ENCODE results near the gene AP3B1. TPM values are rescaled to one million over a fixed set of nuclear protein-coding genes. Genes with fewer than 3 reads are reported as not detected.
A peak's percentile ranks its signal among the peaks of the same experiment; 100 is the strongest.

Gene AP3B1
- total and polyA plus RNA-seq, 2 donors (not counting 1 experiment from before 2014, with no cell fraction given) = 50.5 to 66.9 TPM

DNA sequence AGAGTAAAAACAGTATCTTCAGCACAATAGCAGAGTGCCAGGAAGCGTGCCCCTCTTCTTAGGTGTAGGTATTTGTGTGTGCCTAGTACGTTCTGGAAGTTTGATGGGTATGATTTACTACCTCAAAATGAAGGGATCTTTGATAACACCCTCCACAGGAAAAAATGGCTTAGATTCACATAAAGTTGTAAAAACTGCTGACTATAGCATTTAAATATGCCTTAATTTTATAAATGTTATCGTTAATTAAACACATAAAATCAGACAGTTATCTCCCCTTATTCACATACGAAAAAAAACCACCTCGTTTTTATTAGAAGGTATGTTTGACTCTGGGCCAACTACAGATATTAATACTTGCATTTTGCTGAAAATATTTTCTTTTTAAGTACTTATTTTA lies 274.8 kb downstream of the AP3B1 start:
- Histone ChIP-seq H4K20me1 (ENCODE audit: control insufficient read depth, extremely low read depth, insufficient read depth, low read length) (no peaks in the 10 kb centered on the region), H3K4me2 (ENCODE audit: extremely low read depth, insufficient read depth, low read length) (no peak overlapping the region), H3K27ac (ENCODE audit: insufficient read depth, low read length) (no peak overlapping the region), H3K27me3 (ENCODE audit: control insufficient read depth, insufficient read depth, low read length) (no peaks in the 10 kb centered on the region), H3K9me3 (ENCODE audit: control insufficient read depth, insufficient read depth, low read depth, low read length) (no peaks in the 10 kb centered on the region), H3K9ac (ENCODE audit: insufficient read depth, low read length) (no peak overlapping the region), H3K4me3 (replicated peaks in 1 of 4; ENCODE audit: control extremely low read depth in 1 of 4, insufficient read depth in 1 of 4, low read depth in 3 of 4, low read length in 4 of 4) (no peak overlapping the region), H2AFZ (ENCODE audit: low read length) (no peak overlapping the region), H3K36me3 (ENCODE audit: control insufficient read depth, insufficient read depth, low read length) (no peaks in the 10 kb centered on the region), H3K79me2 (ENCODE audit: control insufficient read depth, insufficient read depth, low read length) (no peaks in the 10 kb centered on the region), H3K4me1 (ENCODE audit: control insufficient read depth, extremely low read depth, insufficient read depth, low read length) (no peaks in the 10 kb centered on the region)
- TF ChIP-seq, protein P1, sequence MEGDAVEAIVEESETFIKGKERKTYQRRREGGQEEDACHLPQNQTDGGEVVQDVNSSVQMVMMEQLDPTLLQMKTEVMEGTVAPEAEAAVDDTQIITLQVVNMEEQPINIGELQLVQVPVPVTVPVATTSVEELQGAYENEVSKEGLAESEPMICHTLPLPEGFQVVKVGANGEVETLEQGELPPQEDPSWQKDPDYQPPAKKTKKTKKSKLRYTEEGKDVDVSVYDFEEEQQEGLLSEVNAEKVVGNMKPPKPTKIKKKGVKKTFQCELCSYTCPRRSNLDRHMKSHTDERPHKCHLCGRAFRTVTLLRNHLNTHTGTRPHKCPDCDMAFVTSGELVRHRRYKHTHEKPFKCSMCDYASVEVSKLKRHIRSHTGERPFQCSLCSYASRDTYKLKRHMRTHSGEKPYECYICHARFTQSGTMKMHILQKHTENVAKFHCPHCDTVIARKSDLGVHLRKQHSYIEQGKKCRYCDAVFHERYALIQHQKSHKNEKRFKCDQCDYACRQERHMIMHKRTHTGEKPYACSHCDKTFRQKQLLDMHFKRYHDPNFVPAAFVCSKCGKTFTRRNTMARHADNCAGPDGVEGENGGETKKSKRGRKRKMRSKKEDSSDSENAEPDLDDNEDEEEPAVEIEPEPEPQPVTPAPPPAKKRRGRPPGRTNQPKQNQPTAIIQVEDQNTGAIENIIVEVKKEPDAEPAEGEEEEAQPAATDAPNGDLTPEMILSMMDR (conservative IDR thresholded peaks at IDR 0.05 in 1 of 2, IDR thresholded peaks at IDR 0.05 in 1 of 2; ENCODE audit: low read depth in 1 of 2, low read length in 2 of 2) = no peak
- no peak for TF ChIP-seq EZH2 (IDR thresholded peaks at IDR 0.05; ENCODE audit: low read length, missing control alignments)
- no peak for DNase-seq (ENCODE audit: low read depth in 2 of 2)

DNA sequence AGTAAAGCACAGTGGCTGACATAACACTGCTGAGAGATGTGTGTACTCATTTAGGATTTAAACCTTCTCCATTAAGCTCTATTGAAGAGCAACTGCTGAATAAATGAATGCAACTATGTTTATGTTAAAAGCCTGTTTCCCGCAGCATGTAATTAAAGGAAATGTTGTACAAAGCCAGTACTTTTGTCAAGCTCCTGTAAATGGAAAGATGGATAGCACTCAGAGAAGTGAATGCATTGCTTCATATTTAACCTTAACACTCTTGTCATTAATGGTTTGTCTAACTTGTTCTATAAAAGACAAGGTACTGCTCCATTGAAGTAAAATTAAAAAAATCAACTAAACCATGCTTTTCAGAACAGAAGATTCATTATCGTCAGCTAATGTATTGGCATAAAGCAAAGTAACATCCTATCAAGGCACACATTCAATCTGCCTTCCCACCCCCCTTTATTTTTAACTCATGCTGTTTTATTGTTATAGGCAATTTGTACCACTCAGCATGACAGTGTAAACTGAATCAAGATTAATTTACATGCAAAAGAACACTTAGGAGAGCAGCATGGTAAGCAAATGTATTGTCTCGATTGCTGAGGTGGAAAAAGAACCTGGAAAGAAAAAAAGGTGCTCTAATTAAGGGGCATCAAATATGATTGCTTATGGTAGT lies 277.5 kb downstream of the AP3B1 start:
- Histone ChIP-seq H3K9me3 (ENCODE audit: control insufficient read depth, insufficient read depth, low read depth, low read length) (no peaks in the 10 kb centered on the region), H3K4me3 (replicated peaks in 1 of 4; ENCODE audit: control extremely low read depth in 1 of 4, insufficient read depth in 1 of 4, low read depth in 3 of 4, low read length in 4 of 4) (no peak overlapping the region), H2AFZ (ENCODE audit: low read length) (no peak overlapping the region), H3K36me3 (ENCODE audit: control insufficient read depth, insufficient read depth, low read length) (no peaks in the 10 kb centered on the region), H3K9ac (ENCODE audit: insufficient read depth, low read length) (no peak overlapping the region), H3K4me2 (ENCODE audit: extremely low read depth, insufficient read depth, low read length) (no peak overlapping the region), H3K79me2 (ENCODE audit: control insufficient read depth, insufficient read depth, low read length) (no peaks in the 10 kb centered on the region), H4K20me1 (ENCODE audit: control insufficient read depth, extremely low read depth, insufficient read depth, low read length) (no peaks in the 10 kb centered on the region), H3K27ac (ENCODE audit: insufficient read depth, low read length) (no peak overlapping the region), H3K27me3 (ENCODE audit: control insufficient read depth, insufficient read depth, low read length) (no peaks in the 10 kb centered on the region), H3K4me1 (ENCODE audit: control insufficient read depth, extremely low read depth, insufficient read depth, low read length) (no peaks in the 10 kb centered on the region)
- no peak for DNase-seq (ENCODE audit: low read depth in 2 of 2)
- TF ChIP-seq, protein P1 (conservative IDR thresholded peaks at IDR 0.05 in 1 of 2, IDR thresholded peaks at IDR 0.05 in 1 of 2; ENCODE audit: low read depth in 1 of 2, low read length in 2 of 2) = no peak
- TF ChIP-seq EZH2 (IDR thresholded peaks at IDR 0.05; ENCODE audit: low read length, missing control alignments) = no peak

DNA sequence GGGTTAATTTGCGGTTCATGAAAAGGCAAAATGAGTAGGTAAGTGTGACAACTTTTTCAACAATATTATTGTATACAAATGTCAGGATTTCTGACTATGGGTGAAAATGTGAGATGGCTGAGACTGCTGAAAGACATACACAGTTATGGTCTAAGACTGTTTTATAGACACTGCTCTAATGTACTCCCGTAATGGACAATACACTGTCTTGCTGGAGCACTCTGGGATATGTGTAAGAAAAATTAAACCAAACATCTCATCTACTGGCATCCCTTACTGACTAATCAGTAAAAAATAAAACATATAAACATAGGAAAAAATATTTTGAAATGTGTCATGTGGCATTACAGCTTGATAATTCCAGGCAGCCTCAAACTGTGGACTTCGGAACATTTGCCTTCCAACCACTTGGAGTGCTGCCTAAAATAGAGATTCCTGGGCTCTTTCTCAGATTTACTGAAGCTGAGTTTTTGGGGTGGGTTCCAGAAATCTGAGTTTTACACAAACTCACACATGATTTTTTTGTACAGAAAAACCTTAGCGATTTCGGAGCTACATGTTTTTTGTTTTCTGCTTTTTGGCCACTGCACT lies 284.5 kb downstream of the AP3B1 start:
- Histone ChIP-seq H3K9me3 (ENCODE audit: control insufficient read depth, insufficient read depth, low read depth, low read length) (no peaks in the 10 kb centered on the region), H3K4me1 (ENCODE audit: control insufficient read depth, extremely low read depth, insufficient read depth, low read length) (peaks cover 4% of the 10 kb centered on the region), H3K27ac (ENCODE audit: insufficient read depth, low read length) (peak overlapping the region; percentile 70), H3K36me3 (ENCODE audit: control insufficient read depth, insufficient read depth, low read length) (no peaks in the 10 kb centered on the region), H3K9ac (ENCODE audit: insufficient read depth, low read length) (no peak overlapping the region), H4K20me1 (ENCODE audit: control insufficient read depth, extremely low read depth, insufficient read depth, low read length) (no peaks in the 10 kb centered on the region), H3K4me2 (ENCODE audit: extremely low read depth, insufficient read depth, low read length) (peak overlapping the region; percentile 98), H3K79me2 (ENCODE audit: control insufficient read depth, insufficient read depth, low read length) (no peaks in the 10 kb centered on the region), H3K4me3 (replicated peaks in 1 of 4; ENCODE audit: control extremely low read depth in 1 of 4, insufficient read depth in 1 of 4, low read depth in 3 of 4, low read length in 4 of 4) (peak overlapping the region; percentile 18 to 46 (median 39)), H2AFZ (ENCODE audit: low read length) (peak overlapping the region; percentile 83), H3K27me3 (ENCODE audit: control insufficient read depth, insufficient read depth, low read length) (no peaks in the 10 kb centered on the region)
- DNase-seq (ENCODE audit: low read depth in 2 of 2) = peak; percentile 85 to 96
- no peak for TF ChIP-seq EZH2 (IDR thresholded peaks at IDR 0.05; ENCODE audit: low read length, missing control alignments)
- TF ChIP-seq, protein P1 (conservative IDR thresholded peaks at IDR 0.05 in 1 of 2, IDR thresholded peaks at IDR 0.05 in 1 of 2; ENCODE audit: low read depth in 1 of 2, low read length in 2 of 2) = peak; percentile 7 to 19

Measured in fibroblast of lung (primary cell).